ENCODE results near the gene OR4C45. TPM values are rescaled to one million over a fixed set of nuclear protein-coding genes. Genes with fewer than 3 reads are reported as not detected.
"Not testable (repeated sequence)": the region's sequence is repeated elsewhere in the genome, so short reads cannot be mapped to it uniquely, and the experiment has no call there.

OR4C45 gene
- total RNA-seq, 2 experiments from 2014 or later, result not detected

DNA sequence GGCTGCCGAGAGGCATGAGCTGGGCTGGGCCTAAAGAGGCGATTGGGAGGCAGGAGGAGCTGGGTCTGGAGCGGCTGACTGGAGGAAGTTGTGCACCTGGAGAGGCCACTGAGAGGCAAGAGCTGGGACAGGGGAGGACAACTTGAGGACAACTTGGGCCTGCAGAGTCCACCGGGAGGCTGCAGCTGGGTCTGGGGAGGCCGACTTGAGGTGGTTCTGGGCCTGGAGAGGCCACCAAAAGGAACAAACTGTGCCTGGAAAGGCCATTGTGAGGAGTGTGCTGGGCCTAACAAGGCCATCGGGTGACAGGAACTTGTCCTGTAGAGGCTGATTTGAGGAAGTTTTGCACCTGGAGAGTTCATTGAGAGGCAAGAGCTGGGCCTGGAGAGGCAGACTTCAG lies 41.5 kb downstream of the OR4C45 start:
- ATAC-seq (no peak), DNase-seq (no peak)
- H3K27ac Mint-ChIP-seq, result no peak overlapping the region
- ChIA-PET POLR2A (no interaction called here), CTCF (no interaction called here)
- no peaks in the 10 kb centered on the region for H3K27me3 Mint-ChIP-seq
- H3K4me1 Mint-ChIP-seq, result no peaks in the 10 kb centered on the region
- H3K4me3 Mint-ChIP-seq, result no peak overlapping the region
- H3K9me3 Mint-ChIP-seq (ENCODE audit: low read depth), result peaks cover 23% of the 10 kb centered on the region
- H3K36me3 Mint-ChIP-seq (ENCODE audit: low read depth), result no peaks in the 10 kb centered on the region
- intact Hi-C loops (cut with DNase I, micrococcal nuclease), result no loop called here

- ATAC-seq, result no peak
- intact Hi-C loops (cut with DNase I, micrococcal nuclease), result no loop called here
- Mint-ChIP-seq H3K27me3 (no peaks in the 10 kb centered on the region), H3K4me3 (no peak overlapping the region), H3K27ac (no peak overlapping the region), H3K36me3 (ENCODE audit: low read depth) (no peaks in the 10 kb centered on the region), H3K9me3 (ENCODE audit: low read depth) (peaks cover 24% of the 10 kb centered on the region), H3K4me1 (no peaks in the 10 kb centered on the region)
- CTCF ChIA-PET, result interaction anchor here (0.5 kb wide), 2 partner anchors 99 to 217 kb away, joined by 3 read pairs; no protein-coding TSS in a partner anchor
- POLR2A ChIA-PET, result interaction anchor here (0.6 kb wide), 1 partner anchor 230 kb away, joined by 3 read pairs; no protein-coding TSS in a partner anchor
- no peak for DNase-seq
Measured at GRCh38 chr11:50075856-50076255, 43.2 kb downstream of the OR4C45 start.

DNA sequence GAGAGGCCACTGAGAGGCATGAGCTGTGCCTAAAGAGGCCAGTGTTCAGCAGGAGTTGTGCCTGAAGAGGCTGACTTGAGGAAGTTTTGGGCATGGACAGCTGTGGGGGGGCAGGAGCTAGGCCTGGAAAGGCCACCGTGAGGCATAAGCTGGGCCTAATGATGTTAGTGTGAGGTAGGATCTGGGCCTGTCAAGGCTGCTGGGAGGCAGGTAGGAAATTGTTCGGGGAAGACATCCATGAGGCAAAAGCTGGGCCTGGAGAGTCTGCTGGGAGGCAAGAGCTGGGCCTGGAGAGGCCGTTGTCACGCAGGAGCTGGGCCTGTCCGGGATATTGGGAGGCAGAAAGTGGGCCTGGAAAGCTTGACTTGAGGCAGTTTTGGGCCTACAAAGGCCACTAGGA lies 44.9 kb downstream of the OR4C45 start:
- DNase-seq, result no peak
- H3K4me1 Mint-ChIP-seq, result no peaks in the 10 kb centered on the region
- ChIA-PET CTCF (no interaction called here), POLR2A (interaction anchor here (0.5 kb wide), 1 partner anchor 21 kb away, joined by 3 read pairs; no protein-coding TSS in a partner anchor)
- no peaks in the 10 kb centered on the region for H3K36me3 Mint-ChIP-seq (ENCODE audit: low read depth)
- intact Hi-C loops (cut with DNase I, micrococcal nuclease), result no loop called here
- peaks cover 11% of the 10 kb centered on the region for H3K9me3 Mint-ChIP-seq (ENCODE audit: low read depth)
- no peak overlapping the region for H3K27ac Mint-ChIP-seq
- H3K27me3 Mint-ChIP-seq, result no peaks in the 10 kb centered on the region
- no peak overlapping the region for H3K4me3 Mint-ChIP-seq
- ATAC-seq, result no peak

GRCh38 chr11:50078001-50078400 lies 45.3 kb downstream of the OR4C45 start:
- intact Hi-C loops (cut with DNase I, micrococcal nuclease), result no loop called here
- Mint-ChIP-seq H3K4me3 (no peak overlapping the region), H3K27ac (no peak overlapping the region), H3K27me3 (no peaks in the 10 kb centered on the region), H3K36me3 (ENCODE audit: low read depth) (no peaks in the 10 kb centered on the region), H3K9me3 (ENCODE audit: low read depth) (peaks cover 11% of the 10 kb centered on the region), H3K4me1 (no peaks in the 10 kb centered on the region)
- no peak for DNase-seq
- ChIA-PET CTCF (no interaction called here), POLR2A (interaction anchor here (0.5 kb wide), 1 partner anchor 21 kb away, joined by 3 read pairs; no protein-coding TSS in a partner anchor)
- no peak for ATAC-seq

- POLR2A ChIA-PET; CTCF ChIA-PET; H3K27me3 Mint-ChIP-seq; intact Hi-C loops (cut with DNase I, micrococcal nuclease); ATAC-seq; H3K27ac Mint-ChIP-seq; H3K4me1 Mint-ChIP-seq; DNase-seq; H3K4me3 Mint-ChIP-seq; H3K36me3 Mint-ChIP-seq (ENCODE audit: low read depth): not testable (repeated sequence)
- H3K9me3 Mint-ChIP-seq (ENCODE audit: low read depth), result peaks cover 14% of the 10 kb centered on the region
Measured at GRCh38 chr11:50078946-50079345, 46.3 kb downstream of the OR4C45 start.

DNA sequence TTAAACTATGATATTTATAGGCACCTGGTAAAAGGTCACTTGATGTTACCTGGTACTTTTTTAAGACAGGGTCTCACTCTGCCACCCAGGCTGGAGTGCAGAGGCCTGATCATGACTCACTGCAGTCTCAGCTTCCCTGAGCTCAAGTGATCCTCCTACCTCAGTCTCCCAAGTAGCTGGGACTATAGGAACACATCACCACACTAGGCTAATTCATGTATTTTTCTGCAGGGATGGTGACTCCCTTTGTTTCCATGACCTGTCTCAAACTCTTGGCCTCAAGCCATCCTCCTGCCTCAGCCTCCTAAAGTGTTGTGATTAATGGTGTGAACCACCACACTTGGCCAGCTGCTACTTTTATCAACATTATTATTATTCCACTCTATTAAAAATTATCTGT lies 47.6 kb downstream of the OR4C45 start:
- Mint-ChIP-seq H3K9me3 (ENCODE audit: low read depth) (peaks cover 12% of the 10 kb centered on the region), H3K4me1 (no peaks in the 10 kb centered on the region), H3K27me3 (no peaks in the 10 kb centered on the region), H3K27ac (no peak overlapping the region), H3K4me3 (no peak overlapping the region), H3K36me3 (ENCODE audit: low read depth) (no peaks in the 10 kb centered on the region)
- CTCF ChIA-PET, result no interaction called here
- intact Hi-C loops (cut with DNase I, micrococcal nuclease), result no loop called here
- DNase-seq (no peak), ATAC-seq (no peak)
- POLR2A ChIA-PET, result no interaction called here

Other genes starting within 250 kb of the OR4C45 start
- not detected for gene OR4C13, start 80.5 kb upstream of the OR4C45 start, total RNA-seq
- not detected for gene OR4C12, start 50.3 kb upstream of the OR4C45 start, total RNA-seq

Data from activated CD4-positive, alpha-beta T cell treated with anti-CD3 and anti-CD28 coated beads for 36 hours (primary cell).